Ishikawa (cell line): ENCODE results near the gene TTC9.

Experiments
- CEBPB ChIP-seq: IDR thresholded peaks from 2 replicates; pipeline ENCODE4 v1.6.1; 2012
- CREB1 ChIP-seq: IDR thresholded peaks from 2 replicates; pipeline ENCODE4 v1.6.1; 2012; ENCODE audit warnings: low read depth
- EGR1 ChIP-seq: IDR thresholded peaks from 2 replicates; pipeline ENCODE4 v1.6.1; 2012
- EP300 ChIP-seq: IDR thresholded peaks from 2 replicates; pipeline ENCODE4 v1.6.1; 2012; ENCODE audit warnings: borderline replicate concordance
- FOXM1 ChIP-seq: IDR thresholded peaks from 2 replicates; pipeline ENCODE4 v1.6.1; 2012; ENCODE audit warnings: low read depth, borderline replicate concordance
- NFIC ChIP-seq: IDR thresholded peaks from 2 replicates; pipeline ENCODE4 v1.6.1; 2012
- RAD21 ChIP-seq: IDR thresholded peaks from 2 replicates; pipeline ENCODE4 v1.6.1; 2012; ENCODE audit warnings: low read depth
- TAF1 ChIP-seq: IDR thresholded peaks from 2 replicates; pipeline ENCODE4 v1.6.1; 2012; ENCODE audit warnings: low read depth, mild to moderate bottlenecking
- TCF12 ChIP-seq: IDR thresholded peaks from 2 replicates; pipeline ENCODE4 v1.6.1; 2012; ENCODE audit warnings: low read depth
- TEAD4 ChIP-seq: IDR thresholded peaks from 2 replicates; pipeline ENCODE4 v1.6.1; 2012
- YY1 ChIP-seq: IDR thresholded peaks from 2 replicates; pipeline ENCODE4 v1.6.1; 2012; ENCODE audit warnings: low read depth
- ZBTB7A ChIP-seq: IDR thresholded peaks from 2 replicates; pipeline ENCODE4 v1.6.1; 2012; ENCODE audit warnings: low read depth
- TF ChIP-seq, protein P1 (sequence below): IDR thresholded peaks from 2 replicates; pipeline ENCODE4 v1.6.1; 2012
- TF ChIP-seq, protein P2 (sequence below): IDR thresholded peaks from 2 replicates; pipeline ENCODE4 v1.6.1; 2012; ENCODE audit warnings: low read depth, mild to moderate bottlenecking
- TF ChIP-seq, protein P3 (sequence below): IDR thresholded peaks from 2 replicates; pipeline ENCODE4 v1.6.1; 2012

The TTC9 gene

DNA sequence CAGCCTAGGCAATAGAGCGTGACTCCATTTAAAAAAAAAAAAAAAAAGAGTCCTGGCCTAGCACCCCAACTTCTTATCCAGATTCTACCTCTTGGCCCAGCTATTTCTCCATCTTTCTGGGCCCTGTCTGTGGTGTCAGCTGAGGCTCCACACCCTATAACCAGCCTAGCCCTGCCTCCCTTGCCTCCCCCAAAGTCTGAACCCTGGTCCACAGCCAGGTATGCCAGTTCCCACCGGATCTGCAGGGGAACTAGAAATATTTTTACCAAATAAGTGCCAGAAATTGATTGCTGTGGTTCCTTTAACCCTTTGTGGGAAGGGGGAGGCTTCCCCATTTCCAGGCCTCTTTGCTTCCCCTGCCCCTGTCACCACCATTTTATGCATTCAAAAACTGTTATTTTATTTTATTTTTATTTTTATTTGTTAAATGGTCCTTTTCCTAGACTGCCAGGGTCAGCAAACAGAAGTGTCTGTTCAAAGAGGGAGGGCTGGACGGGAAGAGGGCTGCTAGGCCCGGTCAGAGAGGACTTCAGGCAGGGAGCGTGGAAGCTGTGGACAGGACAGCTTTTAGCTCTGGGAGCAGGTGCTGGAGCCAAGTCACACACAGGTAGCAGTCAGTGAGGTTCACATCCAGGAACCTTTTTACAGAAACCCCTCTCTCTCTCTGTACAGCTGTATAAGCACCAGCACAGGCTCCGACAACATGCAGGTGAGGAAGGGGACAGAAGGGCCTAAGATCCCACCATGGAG lies 23.2 kb downstream of the TTC9 start:
- TF ChIP-seq, protein P1, sequence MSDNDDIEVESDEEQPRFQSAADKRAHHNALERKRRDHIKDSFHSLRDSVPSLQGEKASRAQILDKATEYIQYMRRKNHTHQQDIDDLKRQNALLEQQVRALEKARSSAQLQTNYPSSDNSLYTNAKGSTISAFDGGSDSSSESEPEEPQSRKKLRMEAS = no peak
- TF ChIP-seq, protein P2, sequence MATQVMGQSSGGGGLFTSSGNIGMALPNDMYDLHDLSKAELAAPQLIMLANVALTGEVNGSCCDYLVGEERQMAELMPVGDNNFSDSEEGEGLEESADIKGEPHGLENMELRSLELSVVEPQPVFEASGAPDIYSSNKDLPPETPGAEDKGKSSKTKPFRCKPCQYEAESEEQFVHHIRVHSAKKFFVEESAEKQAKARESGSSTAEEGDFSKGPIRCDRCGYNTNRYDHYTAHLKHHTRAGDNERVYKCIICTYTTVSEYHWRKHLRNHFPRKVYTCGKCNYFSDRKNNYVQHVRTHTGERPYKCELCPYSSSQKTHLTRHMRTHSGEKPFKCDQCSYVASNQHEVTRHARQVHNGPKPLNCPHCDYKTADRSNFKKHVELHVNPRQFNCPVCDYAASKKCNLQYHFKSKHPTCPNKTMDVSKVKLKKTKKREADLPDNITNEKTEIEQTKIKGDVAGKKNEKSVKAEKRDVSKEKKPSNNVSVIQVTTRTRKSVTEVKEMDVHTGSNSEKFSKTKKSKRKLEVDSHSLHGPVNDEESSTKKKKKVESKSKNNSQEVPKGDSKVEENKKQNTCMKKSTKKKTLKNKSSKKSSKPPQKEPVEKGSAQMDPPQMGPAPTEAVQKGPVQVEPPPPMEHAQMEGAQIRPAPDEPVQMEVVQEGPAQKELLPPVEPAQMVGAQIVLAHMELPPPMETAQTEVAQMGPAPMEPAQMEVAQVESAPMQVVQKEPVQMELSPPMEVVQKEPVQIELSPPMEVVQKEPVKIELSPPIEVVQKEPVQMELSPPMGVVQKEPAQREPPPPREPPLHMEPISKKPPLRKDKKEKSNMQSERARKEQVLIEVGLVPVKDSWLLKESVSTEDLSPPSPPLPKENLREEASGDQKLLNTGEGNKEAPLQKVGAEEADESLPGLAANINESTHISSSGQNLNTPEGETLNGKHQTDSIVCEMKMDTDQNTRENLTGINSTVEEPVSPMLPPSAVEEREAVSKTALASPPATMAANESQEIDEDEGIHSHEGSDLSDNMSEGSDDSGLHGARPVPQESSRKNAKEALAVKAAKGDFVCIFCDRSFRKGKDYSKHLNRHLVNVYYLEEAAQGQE = no peak
- TF ChIP-seq TEAD4 (no peak), FOXM1 (no peak), EP300 (no peak), EGR1 (no peak), TAF1 (no peak), TCF12 (no peak), CREB1 (no peak), NFIC (no peak), YY1 (no peak), RAD21 (no peak), CEBPB (no peak), ZBTB7A (no peak)
- TF ChIP-seq, protein P3, sequence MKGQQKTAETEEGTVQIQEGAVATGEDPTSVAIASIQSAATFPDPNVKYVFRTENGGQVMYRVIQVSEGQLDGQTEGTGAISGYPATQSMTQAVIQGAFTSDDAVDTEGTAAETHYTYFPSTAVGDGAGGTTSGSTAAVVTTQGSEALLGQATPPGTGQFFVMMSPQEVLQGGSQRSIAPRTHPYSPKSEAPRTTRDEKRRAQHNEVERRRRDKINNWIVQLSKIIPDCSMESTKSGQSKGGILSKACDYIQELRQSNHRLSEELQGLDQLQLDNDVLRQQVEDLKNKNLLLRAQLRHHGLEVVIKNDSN = no peak

DNA sequence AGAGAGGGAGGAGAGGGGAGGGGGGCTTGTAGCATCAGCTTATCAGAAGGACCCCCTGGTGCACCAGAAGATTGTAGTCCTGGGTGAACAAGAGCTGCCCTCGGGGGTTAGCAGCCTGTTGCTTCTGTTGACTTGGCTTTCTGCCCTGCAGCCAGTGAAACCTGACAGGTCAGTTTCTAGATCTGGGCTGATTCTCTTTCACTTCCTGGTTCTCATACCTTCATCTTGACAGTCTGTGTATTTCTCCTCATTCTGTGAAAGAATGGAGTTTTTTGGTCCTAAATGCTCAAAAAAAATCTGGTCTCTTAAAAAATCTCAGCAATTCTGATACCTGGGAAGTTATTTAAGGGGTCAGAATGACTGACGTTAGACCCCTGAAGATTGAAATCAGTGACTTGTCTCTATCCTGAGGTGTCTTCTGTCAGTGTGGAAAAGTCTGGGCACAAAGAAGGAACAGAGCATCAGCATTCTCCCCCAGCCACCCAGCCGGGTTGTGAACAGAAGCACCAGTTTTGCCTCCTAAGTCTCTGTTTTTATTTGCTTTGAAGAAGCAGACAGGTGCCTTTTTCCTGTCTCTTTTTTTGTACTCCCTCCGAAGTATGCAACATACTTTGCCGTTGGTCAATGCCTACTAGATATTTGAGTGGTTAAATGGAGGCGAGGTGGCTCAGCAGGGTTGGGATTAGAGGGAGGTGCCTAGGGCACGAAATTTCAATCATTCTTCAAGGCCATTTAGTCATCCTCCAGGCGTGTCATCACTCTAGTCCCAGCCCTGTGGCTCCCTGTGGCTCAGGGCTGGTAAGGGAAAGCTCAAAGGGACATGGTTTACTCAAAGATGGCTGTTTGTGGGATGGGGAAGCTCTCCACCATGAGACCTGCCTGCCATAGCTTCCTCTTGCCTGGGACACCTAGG lies 24.0 kb downstream of the TTC9 start:
- TF ChIP-seq, protein P1 = no peak
- TF ChIP-seq TEAD4 = peak; percentile 56
- peak; percentile 90 for TF ChIP-seq NFIC
- no peak for TF ChIP-seq EGR1
- no peak for TF ChIP-seq ZBTB7A
- no peak for TF ChIP-seq RAD21
- TF ChIP-seq, protein P3 = no peak
- TF ChIP-seq TAF1 = no peak
- no peak for TF ChIP-seq CREB1
- TF ChIP-seq EP300 = peak; percentile 35
- 0 out of 2 replicates have a peak, but pooled peaks have one; percentile 11 for TF ChIP-seq YY1
- TF ChIP-seq, protein P2 = no peak
- no peak for TF ChIP-seq TCF12
- TF ChIP-seq FOXM1 = no peak
- TF ChIP-seq CEBPB = no peak

DNA sequence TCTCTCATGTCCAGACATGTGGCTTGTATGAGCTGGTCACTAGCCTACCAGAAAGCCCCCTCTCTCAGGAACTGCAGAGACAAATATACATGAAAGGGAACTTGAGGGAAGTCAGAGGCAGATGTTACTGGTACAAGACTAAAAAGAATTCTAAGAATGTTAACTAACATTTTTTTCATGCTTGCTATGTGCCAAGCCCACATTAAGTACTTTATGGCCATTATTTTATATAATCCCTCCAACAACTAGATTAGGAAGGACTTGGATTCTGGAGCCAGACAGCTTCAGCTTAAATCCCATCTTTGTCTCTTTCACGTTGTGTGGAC lies 24.6 kb downstream of the TTC9 start:
- TF ChIP-seq TAF1 = no peak
- TF ChIP-seq CREB1 = no peak
- TF ChIP-seq, protein P2 = no peak
- TF ChIP-seq, protein P3 = no peak
- TF ChIP-seq FOXM1 = no peak
- no peak for TF ChIP-seq EP300
- TF ChIP-seq CEBPB = no peak
- no peak for TF ChIP-seq RAD21
- TF ChIP-seq TEAD4 = no peak; the same call in 1 of the 2 replicates
- no peak for TF ChIP-seq EGR1
- TF ChIP-seq, protein P1 = no peak
- TF ChIP-seq NFIC = no peak
- TF ChIP-seq TCF12 = no peak
- no peak for TF ChIP-seq YY1
- TF ChIP-seq ZBTB7A = no peak
